Ascending aorta (tissue), 2 donors: Measurements from ENCODE around the gene ABCC4. TPM values are rescaled to one million over a fixed set of nuclear protein-coding genes. Genes with fewer than 3 reads are reported as not detected.

ENCODE experiments used
- DNase-seq, 2 donors: peaks; one replicate each; pipeline ENCODE4 v3.0.0-alpha.2; 2019; ENCODE audit warnings: low spot score in 2 of 2
- H3K27ac ChIP-seq, 2 donors: fragments of 200-600 bp; sonication (generic); one replicate each; pipeline ENCODE4 v1.5.1; 2016 to 2017; ENCODE audit warnings: mild to moderate bottlenecking in 1 of 2
- H3K27me3 ChIP-seq: fragments of 200-600 bp; sonication (generic); one replicate; pipeline ENCODE4 v1.5.1; 2017
- H3K36me3 ChIP-seq, 2 donors: fragments of 200-600 bp; sonication (generic); one replicate each; pipeline ENCODE4 v1.5.1; 2016
- H3K4me1 ChIP-seq, 2 donors: fragments of 200-600 bp; sonication (generic); one replicate each; pipeline ENCODE4 v1.5.1; 2016 to 2017; ENCODE audit warnings: mild to moderate bottlenecking in 1 of 2
- H3K4me3 ChIP-seq, 2 donors: fragments of 200-600 bp; sonication (generic); one replicate each; pipeline ENCODE4 v1.5.1; 2016 to 2017; ENCODE audit warnings: mild to moderate bottlenecking in 1 of 2
- H3K9me3 ChIP-seq, 2 donors: fragments of 200-600 bp; sonication (generic); one replicate each; pipeline ENCODE4 v1.5.1; 2016
- CTCF ChIP-seq, 3 experiments: fragments of 200-600 bp in 2 of 3; fragments of 450-650 bp in 1 of 3; sonication (generic) in 2 of 3; IDR thresholded peaks; one replicate each; pipeline ENCODE4 v1.5.1; 2016 to 2019; ENCODE audit warnings: antibody characterized with exemption in 3 of 3, mild to moderate bottlenecking in 1 of 3, moderate library complexity in 1 of 3
- intact Hi-C: fragments of 100-400 bp; cut with DNase I; formaldehyde crosslinking; loops from one replicate; pipeline ENCODE4 v1.15.1; 2023
- total RNA-seq: library from RNA; depleted of rRNA; stranded (reverse); fragments of >200 nt; gene quantifications from one replicate; pipeline ENCODE4 v1.1.0, GENCODE V29; 2016

The ABCC4 gene
- total RNA-seq, 1 donor from 2014 or later, result 6.7 TPM

- no peak for DNase-seq
- Histone ChIP-seq H3K36me3 (no peaks in the 10 kb centered on the region), H3K9me3 (no peaks in the 10 kb centered on the region), H3K27ac (no peak overlapping the region), H3K4me1 (no peaks in the 10 kb centered on the region), H3K27me3 (no peaks in the 10 kb centered on the region), H3K4me3 (no peak overlapping the region)
- intact Hi-C loops, result no loop called here
- TF ChIP-seq CTCF (IDR thresholded peaks at IDR 0.05), result no peak
Measured at GRCh38 chr13:95129004-95129403, 172.2 kb downstream of the ABCC4 start.

GRCh38 chr13:95128045-95128643, 173.1 kb downstream of the ABCC4 start:
- TF ChIP-seq CTCF (IDR thresholded peaks at IDR 0.05), result no peak
- Histone ChIP-seq H3K9me3 (no peaks in the 10 kb centered on the region), H3K4me3 (no peak overlapping the region), H3K36me3 (no peaks in the 10 kb centered on the region), H3K4me1 (no peaks in the 10 kb centered on the region), H3K27me3 (no peaks in the 10 kb centered on the region), H3K27ac (no peak overlapping the region)
- DNase-seq, result no peak
- intact Hi-C loops, result no loop called here

- Histone ChIP-seq H3K9me3 (no peaks in the 10 kb centered on the region), H3K36me3 (no peaks in the 10 kb centered on the region), H3K4me3 (no peak overlapping the region), H3K27ac (no peak overlapping the region), H3K4me1 (no peaks in the 10 kb centered on the region), H3K27me3 (no peaks in the 10 kb centered on the region)
- TF ChIP-seq CTCF (IDR thresholded peaks at IDR 0.05), result no peak
- DNase-seq, result no peak
- intact Hi-C loops, result no loop called here
Measured at GRCh38 chr13:95124959-95125358, 176.3 kb downstream of the ABCC4 start.

- intact Hi-C loops, result no loop called here
- Histone ChIP-seq H3K4me3 (no peak overlapping the region), H3K27ac (no peak overlapping the region), H3K27me3 (no peaks in the 10 kb centered on the region), H3K36me3 (no peaks in the 10 kb centered on the region), H3K4me1 (no peaks in the 10 kb centered on the region), H3K9me3 (no peaks in the 10 kb centered on the region)
- no peak for DNase-seq
- no peak for TF ChIP-seq CTCF (IDR thresholded peaks at IDR 0.05)
Measured at GRCh38 chr13:95123726-95124125, 177.5 kb downstream of the ABCC4 start.

- intact Hi-C loops, result no loop called here
- Histone ChIP-seq H3K4me1 (no peaks in the 10 kb centered on the region), H3K36me3 (no peaks in the 10 kb centered on the region), H3K27ac (no peak overlapping the region), H3K9me3 (no peaks in the 10 kb centered on the region), H3K27me3 (no peaks in the 10 kb centered on the region), H3K4me3 (no peak overlapping the region)
- TF ChIP-seq CTCF (IDR thresholded peaks at IDR 0.05), result no peak
- no peak for DNase-seq
Measured at GRCh38 chr13:95122063-95122462, 179.2 kb downstream of the ABCC4 start.

- H3K4me3 ChIP-seq, result no peak overlapping the region
- no peak for TF ChIP-seq CTCF (IDR thresholded peaks at IDR 0.05)
- H3K36me3 ChIP-seq, result no peaks in the 10 kb centered on the region
- no peaks in the 10 kb centered on the region for H3K27me3 ChIP-seq
- no peak for DNase-seq
- no peaks in the 10 kb centered on the region for H3K9me3 ChIP-seq
- H3K4me1 ChIP-seq, result no peaks in the 10 kb centered on the region
- intact Hi-C loops, result no loop called here
- no peak overlapping the region for H3K27ac ChIP-seq
Measured at GRCh38 chr13:95121516-95121915, 179.7 kb downstream of the ABCC4 start.
